IPS DF 4.7 (cell line): ENCODE data around the gene ABCC8.

ENCODE experiments used
- DNase-seq: peaks from one replicate; pipeline ENCODE4 v3.0.0-alpha.2; 2013; ENCODE audit warnings: low spot score; ENCODE audit errors: extremely low read depth

The ABCC8 gene

DNA sequence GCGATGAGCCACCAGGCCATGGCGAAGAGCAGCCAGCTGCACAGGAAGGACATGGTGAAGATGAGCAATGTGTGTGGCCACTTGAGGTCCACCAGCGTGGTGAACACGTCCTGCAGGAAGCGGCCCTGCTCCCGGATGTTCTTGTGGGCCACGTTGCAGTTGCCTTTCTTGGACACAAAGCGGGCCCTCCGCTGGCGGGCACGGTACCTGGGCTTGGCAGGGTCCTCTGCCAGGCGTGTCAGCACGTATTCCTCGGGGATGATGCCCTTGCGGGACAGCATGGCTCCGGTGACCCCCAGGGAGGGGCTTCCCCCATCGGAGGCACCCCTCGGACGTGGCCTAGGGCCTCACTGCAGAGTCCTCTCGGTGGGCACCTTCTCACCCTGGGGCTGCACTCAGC is 88.8 kb downstream of the ABCC8 start:
- DNase-seq: no peak

DNA sequence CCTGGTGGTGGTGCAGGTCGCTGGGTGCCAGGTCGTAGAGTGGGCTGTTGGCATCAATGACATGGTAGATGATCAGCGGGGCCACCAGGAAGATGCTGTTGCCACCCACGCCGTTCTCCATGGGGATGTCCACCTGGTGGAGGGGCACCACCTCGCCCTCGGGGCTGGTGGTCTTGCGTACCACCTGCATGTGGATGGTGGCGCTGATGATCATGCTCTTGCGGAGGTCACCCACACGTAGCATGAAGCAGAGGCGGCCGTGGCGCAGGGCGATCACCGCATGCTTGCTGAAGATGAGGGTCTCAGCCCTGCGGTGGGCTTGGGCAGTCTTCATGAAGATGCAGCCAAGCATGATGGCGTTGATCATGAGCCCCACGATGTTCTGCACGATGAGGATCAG is 89.4 kb downstream of the ABCC8 start:
- DNase-seq: no peak

DNA sequence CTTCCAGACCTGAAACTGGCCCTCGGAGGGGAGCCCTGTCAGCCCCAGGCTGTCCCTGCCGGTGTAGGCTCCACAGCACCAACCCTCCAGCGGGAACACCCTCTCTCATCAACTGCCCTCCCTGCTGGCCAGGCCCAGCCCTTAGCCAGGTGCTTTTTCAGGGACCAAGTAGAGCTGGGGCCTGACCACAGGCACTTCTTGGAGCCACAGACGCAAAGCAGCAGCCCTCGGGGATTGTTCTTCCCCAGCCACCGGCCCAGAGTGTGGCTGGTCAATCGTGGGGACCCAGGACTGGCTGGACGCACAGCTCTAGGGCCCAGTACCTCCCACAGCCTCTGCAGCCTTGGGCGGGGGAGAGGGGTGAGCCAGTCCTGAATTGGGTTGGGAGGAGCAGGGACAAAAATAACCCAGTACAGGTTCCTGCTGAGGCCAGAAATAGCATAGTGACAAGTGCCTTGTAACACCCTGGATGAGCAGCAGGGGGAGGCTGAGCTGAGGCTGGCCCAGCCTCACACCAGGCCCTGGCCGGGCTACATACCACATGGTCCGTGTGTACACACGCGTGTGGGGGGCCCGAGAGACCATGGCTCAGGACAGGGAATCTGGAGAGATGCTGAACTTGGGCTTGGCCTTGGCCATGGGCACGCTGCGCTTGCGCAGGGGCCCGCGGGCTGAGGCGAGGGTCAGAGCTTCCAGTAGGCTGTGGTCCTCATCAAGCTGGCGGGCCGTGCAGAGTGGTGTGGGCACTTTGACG is 90.1 kb downstream of the ABCC8 start:
- no peak for DNase-seq

DNA sequence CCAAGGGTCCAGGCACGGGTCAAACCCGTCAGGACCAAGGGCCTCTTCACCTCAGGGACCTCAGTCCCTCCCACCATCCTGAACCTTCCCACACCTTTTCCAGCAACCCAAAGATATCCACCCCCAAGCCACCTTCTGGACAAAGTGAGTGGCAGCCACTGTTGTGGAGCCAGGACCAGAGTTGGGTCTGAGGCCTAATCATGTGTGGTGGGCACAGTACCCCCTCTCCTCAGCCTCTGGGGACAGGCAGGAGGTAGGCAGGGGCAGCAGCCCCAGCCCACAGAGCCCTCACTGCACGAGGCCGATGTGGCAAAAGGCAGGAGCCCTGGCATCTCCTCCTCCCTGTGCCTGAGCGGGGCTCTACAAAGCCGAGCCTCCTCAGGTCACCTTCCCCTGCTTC is 90.7 kb downstream of the ABCC8 start:
- DNase-seq: no peak

DNA sequence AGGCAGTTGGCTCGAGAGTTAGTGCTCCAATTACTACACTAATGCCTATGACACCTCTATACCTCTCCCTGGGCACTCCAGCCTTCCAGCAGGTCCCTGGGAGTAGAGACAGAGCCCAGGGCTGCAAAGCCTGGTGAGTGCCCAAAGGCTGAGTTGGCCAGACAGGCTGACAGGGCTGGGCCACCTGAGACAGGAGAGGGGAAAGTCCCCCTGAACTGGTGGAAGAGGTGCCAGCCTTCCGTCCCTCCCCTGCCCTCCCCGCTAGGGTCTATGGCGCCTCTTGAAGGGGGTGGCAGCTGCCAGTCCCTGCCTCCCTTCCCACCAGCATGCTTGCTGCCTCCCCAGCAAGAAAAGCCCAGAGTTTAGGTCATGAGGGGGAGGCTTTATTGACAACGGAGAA is 91.2 kb downstream of the ABCC8 start:
- no peak for DNase-seq

DNA sequence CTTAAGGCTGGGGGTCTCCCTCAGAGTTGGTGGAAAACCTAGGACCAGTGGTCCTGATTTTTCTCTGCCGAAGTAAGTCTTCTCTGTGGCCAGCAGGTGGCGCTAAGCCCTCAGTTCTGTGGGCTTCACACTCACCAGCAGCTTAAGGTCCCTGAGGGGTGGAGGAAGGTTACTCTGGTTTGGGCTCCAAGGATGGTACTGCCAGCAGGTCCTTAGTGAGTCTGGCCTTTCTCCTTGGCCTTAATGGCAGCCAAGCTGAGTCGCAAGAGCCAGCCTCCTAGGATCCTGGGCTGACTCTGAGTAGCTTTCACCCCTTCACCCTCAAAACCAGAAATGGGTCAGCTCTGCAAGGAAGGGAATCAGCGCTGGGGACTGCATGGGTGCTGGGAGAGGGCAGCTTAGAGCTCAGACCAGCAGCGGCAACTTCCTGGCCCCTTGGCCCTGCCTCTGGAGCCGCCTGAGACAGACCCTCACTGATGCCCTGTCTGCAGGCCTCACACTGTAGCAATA is 92.6 kb downstream of the ABCC8 start:
- DNase-seq: peak; percentile 82

DNA sequence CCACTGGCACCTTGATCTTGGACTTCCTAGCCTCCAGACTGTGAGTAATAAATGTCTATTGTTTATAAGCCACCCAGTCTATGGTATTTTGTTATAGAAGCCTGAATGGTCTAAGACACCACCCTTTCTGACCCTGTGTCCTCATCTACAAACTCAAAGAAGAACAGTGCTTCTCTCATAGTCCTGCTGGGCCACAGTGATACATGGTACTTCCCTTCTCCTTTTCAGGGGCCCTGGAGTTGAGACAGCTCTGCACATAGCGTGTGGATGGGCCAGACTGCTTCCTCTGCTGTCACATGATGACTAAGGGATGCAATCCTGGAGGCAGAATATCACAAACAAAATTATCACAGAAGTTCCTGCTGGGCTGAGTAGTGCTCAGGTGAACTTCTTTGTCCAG is 93.2 kb downstream of the ABCC8 start:
- DNase-seq: no peak

DNA sequence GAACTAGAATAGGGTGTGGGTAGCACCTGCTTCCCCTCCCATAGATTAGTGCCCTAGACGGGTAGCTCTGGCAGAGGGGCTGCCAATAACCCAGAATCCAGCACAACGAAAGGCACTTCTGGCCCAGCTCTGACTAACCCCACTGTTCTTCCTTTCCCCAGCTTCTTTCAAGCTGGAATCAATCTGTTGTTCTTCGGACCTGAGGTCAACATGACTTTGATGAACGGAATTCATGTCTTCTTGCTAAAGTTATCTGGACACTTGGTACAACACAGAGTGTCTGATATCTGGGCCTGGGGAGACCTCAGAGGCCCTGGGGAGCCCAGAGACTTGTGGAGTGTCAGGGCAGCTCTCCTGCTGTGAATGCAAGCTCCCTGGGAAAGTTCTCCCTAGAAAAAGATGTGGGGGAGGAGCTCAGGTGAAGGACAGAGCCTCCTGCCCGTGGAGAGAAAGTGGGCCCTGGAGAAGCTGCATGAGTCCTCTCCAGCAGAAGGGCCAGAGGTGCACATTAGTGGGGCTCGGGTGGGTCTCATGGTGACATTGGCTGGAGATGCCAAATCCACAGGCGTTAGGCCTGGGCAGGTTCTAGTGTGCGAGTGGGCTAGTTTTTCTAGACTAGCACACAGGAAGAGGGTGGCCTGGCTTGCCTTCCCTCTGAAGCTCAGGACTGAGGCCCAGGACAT is 94.5 kb downstream of the ABCC8 start:
- no peak for DNase-seq

DNA sequence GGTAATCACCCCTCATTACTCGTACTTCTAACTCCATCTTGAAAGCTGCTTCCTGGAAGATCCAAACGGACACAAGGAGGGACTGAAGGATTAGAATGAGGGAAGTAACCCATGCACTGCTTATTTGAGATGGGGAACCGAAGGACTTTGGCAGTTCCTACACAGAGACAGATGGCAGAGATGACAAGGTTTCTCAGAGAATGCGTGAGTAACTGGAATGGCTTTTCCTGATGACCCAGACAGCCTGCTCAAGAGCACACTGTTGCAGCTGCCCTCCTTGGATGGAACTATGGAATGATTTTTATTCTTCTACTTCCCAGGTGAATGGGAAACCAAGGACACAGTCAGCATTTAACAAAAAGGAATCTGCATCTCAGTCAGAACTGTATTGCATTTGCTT is 95.5 kb downstream of the ABCC8 start:
- no peak for DNase-seq

DNA sequence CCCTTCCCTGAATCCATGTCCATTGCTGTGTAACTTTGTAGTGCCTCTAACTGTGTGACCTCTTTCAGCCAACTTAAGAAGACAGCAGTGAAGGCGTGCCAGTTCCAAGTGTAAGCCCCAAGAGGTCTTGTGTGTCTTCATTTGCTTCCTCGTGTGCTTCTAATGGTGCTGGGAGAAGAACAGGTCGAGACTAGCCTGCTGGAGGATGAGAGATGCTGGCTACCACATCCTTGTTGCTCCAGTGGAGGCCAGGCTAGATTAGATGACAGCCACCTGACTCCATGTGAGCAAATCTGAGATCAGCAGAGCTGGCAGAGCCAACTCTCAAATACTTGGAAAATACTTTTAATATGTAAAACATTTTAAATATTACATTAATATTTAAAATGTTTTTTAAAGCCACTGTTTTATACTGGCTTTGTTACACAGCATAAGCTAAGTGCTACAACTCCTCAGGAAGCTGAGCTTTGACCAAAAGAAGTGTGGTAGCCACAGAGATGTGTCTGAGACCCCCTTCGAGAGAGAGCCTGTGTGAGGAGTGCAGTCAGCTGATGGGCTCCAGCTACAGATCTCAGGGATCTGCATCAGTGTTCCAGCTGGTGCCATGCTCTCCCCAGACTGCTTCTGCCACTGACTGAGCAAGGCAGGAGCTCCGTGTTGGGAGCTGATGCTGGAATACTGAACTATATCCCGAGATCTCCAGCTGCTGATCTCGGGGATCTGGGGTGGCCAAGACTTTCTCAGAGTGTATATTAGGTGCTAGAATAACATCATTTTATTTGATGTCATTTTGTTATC is 97.1 kb downstream of the ABCC8 start:
- DNase-seq: no peak

DNA sequence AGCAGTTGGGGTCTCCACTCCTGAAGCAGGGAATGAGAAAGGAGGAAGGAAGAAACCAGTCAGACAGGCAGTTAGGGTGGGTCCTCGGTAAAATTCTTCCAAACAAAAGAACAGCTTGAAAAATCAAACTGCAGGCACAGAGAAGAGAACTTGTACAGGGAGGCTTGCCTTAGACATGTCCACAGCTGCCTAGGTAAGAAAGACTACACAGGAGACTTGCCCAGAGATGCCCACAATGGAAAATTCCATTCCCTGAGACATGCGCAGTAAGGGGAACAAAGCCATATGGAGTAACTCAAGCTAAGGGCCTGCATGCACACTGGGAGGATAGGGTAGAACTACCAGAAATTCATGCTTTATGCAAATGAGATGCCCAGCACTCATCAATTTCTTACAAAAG is 98.0 kb downstream of the ABCC8 start:
- DNase-seq: no peak

DNA sequence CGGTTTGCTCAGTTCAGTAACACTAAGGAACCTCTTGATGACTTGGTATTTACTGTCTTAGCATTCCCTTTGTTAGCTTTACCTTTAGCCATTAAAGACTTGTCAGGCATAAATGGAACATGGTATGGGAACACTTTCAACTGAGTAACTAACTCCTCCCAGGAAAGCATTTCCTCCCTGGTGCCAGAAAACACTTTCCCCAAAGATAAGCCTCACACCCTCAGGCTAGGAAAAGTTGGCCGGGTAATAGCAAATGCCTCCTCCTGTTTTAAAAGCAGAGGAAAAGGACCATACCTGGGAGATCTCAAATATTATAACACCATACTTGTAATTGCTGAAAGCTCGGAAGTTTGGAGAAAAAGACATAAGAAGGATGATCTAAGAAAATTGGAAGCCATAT is 100.2 kb downstream of the ABCC8 start:
- DNase-seq: no peak

DNA sequence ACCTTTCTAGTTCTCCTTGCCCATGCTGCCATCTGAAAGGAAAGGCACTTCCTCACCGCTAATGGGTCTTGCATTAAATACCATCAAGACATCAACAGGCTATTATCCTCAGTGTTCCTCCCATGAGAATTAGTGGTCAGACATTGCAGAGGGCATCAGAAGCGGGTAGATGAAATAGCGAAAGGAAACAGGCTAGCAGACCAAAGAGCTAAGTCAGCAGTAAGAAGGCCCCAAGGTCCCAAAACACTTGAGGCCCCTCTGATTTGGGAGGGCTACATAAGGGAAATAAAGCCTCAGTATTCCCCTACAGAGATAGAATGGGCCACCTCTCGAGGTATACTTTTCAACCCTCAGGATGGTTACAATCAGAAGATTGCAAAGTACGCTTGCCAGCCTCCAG is 101.1 kb downstream of the ABCC8 start:
- no peak for DNase-seq

DNA sequence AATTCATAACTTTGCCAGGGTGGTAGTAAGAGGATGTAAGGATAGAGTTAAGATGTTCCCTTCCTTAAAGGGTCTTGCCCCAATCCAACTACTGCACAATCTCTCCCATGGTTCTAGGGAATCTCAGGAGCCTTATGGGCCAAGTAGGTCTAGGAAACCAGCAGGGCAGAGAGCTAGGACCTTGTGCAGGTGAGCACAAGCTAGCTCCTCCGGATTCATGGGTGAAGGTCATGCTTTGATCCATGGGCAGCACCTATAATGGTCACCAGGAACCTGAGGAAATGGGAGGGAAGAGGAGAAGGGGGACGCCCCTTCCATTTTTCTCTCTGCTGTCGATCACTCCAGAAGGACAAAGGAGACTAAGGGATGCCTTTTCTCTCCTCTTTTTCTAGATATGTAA is 105.0 kb downstream of the ABCC8 start:
- no peak for DNase-seq

DNA sequence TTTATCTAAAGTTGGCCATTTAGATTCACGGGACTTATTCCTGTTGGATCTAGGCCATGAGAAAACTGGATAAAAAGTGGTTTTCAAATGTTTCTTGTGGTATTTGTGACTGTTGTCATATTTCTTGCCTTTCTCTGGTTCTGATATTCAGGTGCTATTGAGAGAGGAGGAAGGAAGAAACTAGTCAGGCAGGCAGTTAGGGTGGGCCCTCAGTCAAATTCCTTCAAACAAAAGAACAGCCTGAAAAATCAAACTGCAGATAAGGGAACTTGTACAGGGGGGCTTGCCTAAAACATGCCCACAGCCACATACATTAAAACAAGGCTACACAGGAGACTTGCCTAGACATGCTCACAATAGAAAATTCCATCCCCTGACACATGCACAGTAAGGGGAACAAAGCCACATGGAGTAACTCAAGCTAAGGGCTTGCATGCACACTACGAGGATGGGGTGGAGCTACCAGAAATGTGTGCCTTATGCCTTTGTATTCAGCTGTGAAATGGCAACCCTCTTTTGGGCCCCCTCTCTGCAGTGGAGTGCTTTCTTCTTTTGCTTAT is 106.9 kb downstream of the ABCC8 start:
- DNase-seq: no peak

DNA sequence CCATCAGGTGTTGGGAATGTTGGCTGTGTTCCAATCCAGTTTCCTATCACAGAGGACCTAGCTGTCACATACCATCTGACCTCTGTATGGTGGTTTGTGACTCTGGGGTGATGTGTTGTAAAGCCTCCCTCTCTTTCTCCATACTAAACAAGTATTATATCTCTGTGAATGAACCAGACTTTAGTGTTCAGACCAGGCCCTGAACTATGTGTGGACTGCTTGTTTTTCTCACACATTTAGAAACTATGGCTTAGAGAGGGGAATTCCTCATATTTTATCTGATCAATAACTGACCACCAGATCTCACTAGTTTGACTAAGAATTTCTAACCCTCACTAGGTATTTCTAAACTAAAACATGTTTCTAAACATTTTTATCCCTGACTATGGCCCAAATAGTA is 107.6 kb downstream of the ABCC8 start:
- DNase-seq: no peak

DNA sequence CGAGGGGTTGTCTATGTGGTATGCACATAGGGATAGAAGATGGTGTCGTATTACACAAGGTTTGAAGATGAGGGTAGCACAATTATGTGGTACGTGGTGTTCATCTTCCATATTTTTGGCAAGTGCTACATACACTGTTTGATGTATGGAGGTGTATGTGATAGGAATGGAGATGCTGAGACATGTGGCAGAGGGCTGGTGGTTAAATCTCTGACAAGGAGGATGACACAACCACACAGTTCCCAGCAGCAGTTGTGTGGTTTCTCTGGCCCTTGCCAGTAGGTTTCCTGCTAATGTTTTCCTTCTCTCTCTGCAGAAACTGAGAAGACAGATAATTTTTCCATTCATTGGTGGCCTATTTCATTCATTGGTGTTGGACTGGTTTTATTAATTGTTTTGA is 108.1 kb downstream of the ABCC8 start:
- DNase-seq: no peak

DNA sequence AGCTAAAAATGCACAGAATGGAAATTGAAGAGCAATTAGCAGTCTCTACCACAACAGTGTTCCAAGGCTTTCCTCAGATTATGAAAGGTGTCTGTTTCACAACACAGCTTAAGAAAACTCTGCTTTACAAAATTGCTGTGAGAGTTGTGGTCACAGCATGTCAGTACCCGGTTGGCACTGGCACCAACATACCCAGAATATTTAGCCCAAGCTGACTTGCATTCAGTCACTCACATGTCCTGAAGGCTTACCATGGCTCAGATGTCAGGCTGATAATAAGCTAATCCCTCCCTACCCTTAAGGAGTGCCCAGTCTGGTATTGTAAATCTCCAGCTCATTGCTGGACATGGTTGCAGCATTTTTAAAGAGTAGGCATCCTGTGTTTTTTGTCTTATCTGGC is 110.2 kb downstream of the ABCC8 start:
- no peak for DNase-seq

DNA sequence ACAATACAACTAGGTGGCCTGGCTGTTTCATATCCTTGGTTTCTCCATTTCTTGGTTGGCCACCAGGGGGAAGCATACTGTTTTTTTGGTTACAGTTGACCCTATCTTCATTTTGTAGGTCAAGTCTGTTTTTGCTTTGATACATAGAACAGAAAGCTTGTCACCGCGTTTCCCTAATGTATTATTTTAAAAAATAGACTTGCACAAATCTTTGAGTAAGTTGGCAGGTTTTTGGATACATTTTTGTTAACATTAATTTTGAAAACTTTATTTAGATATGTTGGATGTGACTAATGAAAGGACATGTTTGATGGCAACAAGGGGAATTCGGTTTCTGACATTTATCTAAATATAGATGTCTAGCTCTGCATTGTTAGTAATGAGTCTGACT is 122.0 kb downstream of the ABCC8 start:
- no peak for DNase-seq

DNA sequence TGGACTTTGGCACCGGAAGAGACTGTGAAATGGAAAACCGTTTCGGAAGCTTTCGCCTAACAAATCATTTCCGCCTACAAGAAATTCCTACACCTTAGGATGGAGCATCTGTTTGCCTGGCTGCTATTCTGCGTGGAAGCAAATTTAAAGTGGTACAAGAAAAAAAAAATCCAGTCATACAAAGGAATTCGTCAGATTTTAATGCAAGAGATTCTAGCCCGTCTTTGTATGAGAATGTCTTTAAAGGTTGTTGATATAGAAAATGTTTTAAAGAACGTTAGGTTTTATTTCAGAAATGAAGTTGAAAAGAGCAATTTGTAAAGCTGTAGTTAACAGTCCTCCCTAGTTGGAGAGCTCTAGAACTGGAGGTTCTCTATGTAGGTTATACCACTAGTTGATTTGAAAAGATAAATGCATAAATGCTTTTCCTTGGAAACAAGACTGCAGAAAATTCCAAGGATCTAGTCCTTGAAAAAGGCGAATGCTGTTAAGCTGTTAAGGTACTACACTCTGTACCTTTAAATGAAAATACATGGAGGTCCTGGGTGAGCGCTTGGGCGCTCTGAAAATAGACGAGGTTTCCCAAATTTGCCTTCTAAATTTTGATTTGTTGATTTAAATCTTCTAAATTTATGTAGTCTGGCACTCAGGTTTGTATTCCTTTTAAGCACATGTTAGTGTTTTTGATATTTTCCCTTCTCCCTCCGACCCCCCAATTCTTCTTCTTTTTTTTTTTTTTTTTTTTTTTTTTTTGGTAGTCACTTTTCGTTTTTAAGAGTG is 122.6 kb downstream of the ABCC8 start:
- DNase-seq: no peak
